H9 (cell line): ENCODE results near the gene SIK2. TPM values are rescaled to one million over a fixed set of nuclear protein-coding genes. Genes with fewer than 3 reads are reported as not detected.

Source experiments
- DNase-seq: peaks from one replicate; pipeline ENCODE4 v3.0.0-alpha.2; 2017
- H2AFZ ChIP-seq: one replicate; pipeline ENCODE4 v1.6.1; 2013; ENCODE audit warnings: mild to moderate bottlenecking, low read length, control low read depth, moderate library complexity
- H2AK5ac ChIP-seq: 2 replicates; pipeline ENCODE4 v1.6.1; 2013; ENCODE audit warnings: low read length, control low read depth, mixed read lengths; ENCODE audit not compliant: insufficient read length
- H2BK120ac ChIP-seq: one replicate; pipeline ENCODE4 v1.6.1; 2013; ENCODE audit warnings: low read depth, mild to moderate bottlenecking, low read length, control low read depth, inconsistent platforms; ENCODE audit not compliant: poor library complexity, severe bottlenecking
- H2BK12ac ChIP-seq: 2 replicates; pipeline ENCODE4 v1.6.1; 2013; ENCODE audit warnings: low read length, control low read depth, mixed read lengths, low read depth; ENCODE audit not compliant: insufficient read length
- H2BK15ac ChIP-seq: 2 replicates; pipeline ENCODE4 v1.6.1; 2013; ENCODE audit warnings: low read depth, low read length, control low read depth
- H2BK20ac ChIP-seq: one replicate; pipeline ENCODE4 v1.6.1; 2013; ENCODE audit warnings: low read depth, mild to moderate bottlenecking, low read length, control low read depth, inconsistent platforms; ENCODE audit not compliant: poor library complexity, severe bottlenecking
- H2BK5ac ChIP-seq: 2 replicates; pipeline ENCODE4 v1.6.1; 2013; ENCODE audit warnings: low read length, control low read depth, mixed read lengths; ENCODE audit not compliant: insufficient read length
- H3K14ac ChIP-seq: 2 replicates; pipeline ENCODE4 v1.6.1; 2013; ENCODE audit warnings: low read length, control low read depth; ENCODE audit not compliant: insufficient read depth
- H3K18ac ChIP-seq: 2 replicates; pipeline ENCODE4 v1.6.1; 2013; ENCODE audit warnings: low read depth, mild to moderate bottlenecking, mixed read lengths, low read length, control low read depth; ENCODE audit not compliant: insufficient read length
- H3K23ac ChIP-seq: 2 replicates; pipeline ENCODE4 v1.6.1; 2013; ENCODE audit warnings: low read length, control low read depth, mixed read lengths, low read depth; ENCODE audit not compliant: insufficient read length
- H3K23me2 ChIP-seq: 2 replicates; pipeline ENCODE4 v1.6.1; 2013; ENCODE audit warnings: low read depth, mild to moderate bottlenecking, mixed read lengths, low read length, control low read depth; ENCODE audit not compliant: insufficient read length, poor library complexity, severe bottlenecking
- H3K27ac ChIP-seq: 2 replicates; pipeline ENCODE4 v1.5.1; 2013; ENCODE audit warnings: low read length, control low read depth, mixed read lengths, low read depth; ENCODE audit not compliant: insufficient read length
- H3K27me3 ChIP-seq: 2 replicates; pipeline ENCODE4 v1.6.1; 2013; ENCODE audit warnings: low read length, control low read depth, inconsistent platforms; ENCODE audit not compliant: insufficient read depth
- H3K4ac ChIP-seq: 2 replicates; pipeline ENCODE4 v1.6.1; 2013; ENCODE audit warnings: low read depth, mild to moderate bottlenecking, control low read depth, inconsistent platforms, low read length, moderate library complexity
- H3K4me1 ChIP-seq: 2 replicates; pipeline ENCODE4 v1.6.1; 2013; ENCODE audit warnings: low read length, control low read depth, inconsistent platforms; ENCODE audit not compliant: insufficient read depth
- H3K4me2 ChIP-seq: 2 replicates; pipeline ENCODE4 v1.6.1; 2013; ENCODE audit warnings: low read length, control low read depth, mixed read lengths; ENCODE audit not compliant: insufficient read length, insufficient read depth
- H3K56ac ChIP-seq: 2 replicates; pipeline ENCODE4 v1.6.1; 2013; ENCODE audit warnings: low read depth, mild to moderate bottlenecking, mixed read lengths, low read length, control low read depth; ENCODE audit not compliant: insufficient read length
- H3K79me1 ChIP-seq: 2 replicates; pipeline ENCODE4 v1.6.1; 2013; ENCODE audit warnings: low read depth, mild to moderate bottlenecking, moderate library complexity, low read length, control low read depth, inconsistent platforms; ENCODE audit not compliant: insufficient read depth, poor library complexity, severe bottlenecking
- H3K79me2 ChIP-seq: 2 replicates; pipeline ENCODE4 v1.6.1; 2013; ENCODE audit warnings: low read length, control low read depth, inconsistent platforms; ENCODE audit not compliant: insufficient read depth
- H3K9ac ChIP-seq: 2 replicates; pipeline ENCODE4 v1.6.1; 2013; ENCODE audit warnings: low read length, control low read depth, mixed read lengths; ENCODE audit not compliant: insufficient read length; ENCODE audit errors: extremely low read depth
- H3K9me3 ChIP-seq: one replicate; pipeline ENCODE4 v1.6.1; 2013; ENCODE audit warnings: low read depth, low read length, inconsistent platforms; ENCODE audit not compliant: control insufficient read depth
- H3T11ph ChIP-seq: one replicate; pipeline ENCODE4 v1.6.1; 2013; ENCODE audit warnings: mild to moderate bottlenecking, low read length, control low read depth, inconsistent platforms
- H4K20me1 ChIP-seq: one replicate; pipeline ENCODE4 v1.6.1; 2013; ENCODE audit not compliant: control insufficient read depth, insufficient read length, insufficient read depth
- H4K5ac ChIP-seq: 2 replicates; pipeline ENCODE4 v1.6.1; 2013; ENCODE audit warnings: low read depth, mild to moderate bottlenecking, mixed read lengths, low read length, control low read depth; ENCODE audit not compliant: insufficient read length
- H4K8ac ChIP-seq: replicated peaks from 2 replicates; pipeline ENCODE4 v1.6.1; 2013; ENCODE audit warnings: low read length, control low read depth, mixed read lengths, low read depth; ENCODE audit not compliant: insufficient read length
- H4K91ac ChIP-seq: 2 replicates; pipeline ENCODE4 v1.6.1; 2013; ENCODE audit warnings: low read depth, mild to moderate bottlenecking, moderate library complexity, mixed read lengths, low read length, control low read depth; ENCODE audit not compliant: insufficient read length
- H3K27ac Mint-ChIP-seq, 3 experiments: 2 replicates in 2 of 3; 3 replicates in 1 of 3; pipeline ENCODE4 v1.8.0; 2020 to 2021; ENCODE audit warnings: mixed read lengths in 3 of 3, mild to moderate bottlenecking in 1 of 3, moderate library complexity in 1 of 3
- H3K27me3 Mint-ChIP-seq: 2 replicates; pipeline ENCODE4 v1.8.0; 2021; ENCODE audit warnings: low read depth, mild to moderate bottlenecking, moderate library complexity, mixed read lengths
- H3K36me3 Mint-ChIP-seq, 3 experiments: 2 replicates in 2 of 3; 3 replicates in 1 of 3; pipeline ENCODE4 v1.8.0; 2020 to 2021; ENCODE audit warnings: low read depth in 3 of 3, mixed read lengths in 3 of 3; ENCODE audit not compliant: insufficient read depth in 1 of 3
- H3K4me1 Mint-ChIP-seq, 2 experiments: 2 replicates each; pipeline ENCODE4 v1.8.0; 2020; ENCODE audit warnings: mixed read lengths in 2 of 2
- H3K4me3 Mint-ChIP-seq, 2 experiments: 2 replicates in 1 of 2; 3 replicates in 1 of 2; pipeline ENCODE4 v1.8.0; 2020 to 2021; ENCODE audit warnings: mild to moderate bottlenecking in 2 of 2, mixed read lengths in 2 of 2, moderate library complexity in 1 of 2
- H3K9me3 Mint-ChIP-seq, 2 experiments: 2 replicates in 1 of 2; 3 replicates in 1 of 2; pipeline ENCODE4 v1.8.0; 2020; ENCODE audit warnings: mild to moderate bottlenecking in 2 of 2, mixed read lengths in 2 of 2, moderate library complexity in 1 of 2
- CTCF ChIP-seq: fragments of 200-600 bp; sonication (generic); conservative IDR thresholded peaks from 3 replicates; pipeline ENCODE4 v1.8.0; 2021; ENCODE audit warnings: antibody characterized with exemption, mild to moderate bottlenecking
- WGBS: extraction: QIAGEN DNeasy Blood & Tissue Kit; methylation state at CpG from one replicate; pipeline ENCODE4 v1.1.7; 2013; ENCODE audit warnings: missing lambda C conversion rate, low lambda C conversion rate, mixed read lengths; ENCODE audit not compliant: insufficient read length; ENCODE audit errors: extremely low coverage; 5-methylcytosine and 5-hydroxymethylcytosine counted together
- total RNA-seq: library from RNA; stranded (reverse); gene quantifications from 2 replicates; pipeline ENCODE4 v1.2.1, GENCODE V29; 2021

The SIK2 gene
- total RNA-seq, 1 experiment from 2014 or later = 7.5 TPM

GRCh38 chr11:111691741-111692140, 89.5 kb downstream of the SIK2 start:
- Mint-ChIP-seq H3K9me3 (no peaks in the 10 kb centered on the region), H3K4me3 (no peak overlapping the region), H3K27ac (peak overlapping the region in 1 of 3 experiments; percentile 41; a peak in 1 of 7 replicates), H3K4me1 (peaks cover 4 to 6% of the 10 kb centered on the region in 2 experiments), H3K36me3 (no peaks in the 10 kb centered on the region; a peak in 1 of 7 replicates), H3K27me3 (no peaks in the 10 kb centered on the region)
- Histone ChIP-seq H2BK5ac (no peak overlapping the region), H4K5ac (no peak overlapping the region), H2BK20ac (no peak overlapping the region), H3K9ac (no peak overlapping the region), H3K23me2 (no peaks in the 10 kb centered on the region), H2BK15ac (no peak overlapping the region), H3K18ac (no peak overlapping the region), H3K79me2 (no peaks in the 10 kb centered on the region), H3K23ac (no peak overlapping the region), H3K9me3 (no peaks in the 10 kb centered on the region), H3K4me1 (peaks cover 2% of the 10 kb centered on the region; the same call in 1 of the 2 replicates), H2AK5ac (no peak overlapping the region), H2AFZ (no peak overlapping the region), H3K4ac (no peak overlapping the region), H3K56ac (no peak overlapping the region), H3K4me2 (no peak overlapping the region), H3K27ac (no peak overlapping the region), H3K14ac (no peak overlapping the region), H2BK120ac (no peak overlapping the region), H3K79me1 (no peaks in the 10 kb centered on the region), H4K20me1 (no peaks in the 10 kb centered on the region), H4K8ac (no peak overlapping the region), H3T11ph (no peak overlapping the region), H4K91ac (no peak overlapping the region), H3K27me3 (no peaks in the 10 kb centered on the region), H2BK12ac (no peak overlapping the region)
- TF ChIP-seq CTCF = no peak
- no peak for DNase-seq
- WGBS = no CpG with 5 or more reads among the region's 3 CpGs
